Measurements from ENCODE around the gene EXOC3L4.

DNA sequence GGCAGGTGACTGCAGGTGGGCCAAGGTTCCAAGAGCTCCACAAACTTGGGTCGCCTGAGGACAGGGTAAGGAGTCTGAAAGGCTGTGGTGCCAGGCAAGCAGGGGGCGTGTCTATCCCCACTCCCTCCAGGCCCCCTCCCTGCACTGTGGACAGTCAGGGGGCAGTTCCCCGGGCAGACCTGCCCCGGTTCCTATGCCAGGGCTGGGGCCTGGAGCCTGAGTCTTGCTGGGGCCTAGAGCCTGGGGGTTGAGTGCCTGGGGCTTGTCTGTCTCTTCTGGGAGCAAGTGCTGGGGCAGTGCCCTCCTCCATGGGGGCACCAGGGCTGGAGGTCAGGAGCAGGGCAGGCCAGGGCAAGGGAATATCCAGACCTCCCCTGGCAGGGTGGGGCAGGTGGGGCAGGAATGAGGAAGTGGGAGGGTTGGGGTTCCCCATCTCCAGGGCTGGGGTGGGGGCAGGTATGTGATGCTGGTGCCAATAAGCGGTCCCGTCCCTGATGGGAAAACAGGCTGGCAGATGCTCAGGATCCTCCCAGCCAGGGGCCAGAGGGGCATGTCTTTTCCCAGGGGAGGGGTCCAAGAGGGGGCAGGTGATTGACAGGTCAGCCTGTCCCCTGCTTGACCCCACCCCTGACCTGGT, 16.8 kb downstream of the EXOC3L4 start:
- no peak for TF ChIP-seq EP300 (conservative IDR thresholded peaks at IDR 0.05; ENCODE audit: poor library complexity, severe bottlenecking)
- TF ChIP-seq, protein P1, sequence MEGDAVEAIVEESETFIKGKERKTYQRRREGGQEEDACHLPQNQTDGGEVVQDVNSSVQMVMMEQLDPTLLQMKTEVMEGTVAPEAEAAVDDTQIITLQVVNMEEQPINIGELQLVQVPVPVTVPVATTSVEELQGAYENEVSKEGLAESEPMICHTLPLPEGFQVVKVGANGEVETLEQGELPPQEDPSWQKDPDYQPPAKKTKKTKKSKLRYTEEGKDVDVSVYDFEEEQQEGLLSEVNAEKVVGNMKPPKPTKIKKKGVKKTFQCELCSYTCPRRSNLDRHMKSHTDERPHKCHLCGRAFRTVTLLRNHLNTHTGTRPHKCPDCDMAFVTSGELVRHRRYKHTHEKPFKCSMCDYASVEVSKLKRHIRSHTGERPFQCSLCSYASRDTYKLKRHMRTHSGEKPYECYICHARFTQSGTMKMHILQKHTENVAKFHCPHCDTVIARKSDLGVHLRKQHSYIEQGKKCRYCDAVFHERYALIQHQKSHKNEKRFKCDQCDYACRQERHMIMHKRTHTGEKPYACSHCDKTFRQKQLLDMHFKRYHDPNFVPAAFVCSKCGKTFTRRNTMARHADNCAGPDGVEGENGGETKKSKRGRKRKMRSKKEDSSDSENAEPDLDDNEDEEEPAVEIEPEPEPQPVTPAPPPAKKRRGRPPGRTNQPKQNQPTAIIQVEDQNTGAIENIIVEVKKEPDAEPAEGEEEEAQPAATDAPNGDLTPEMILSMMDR (IDR thresholded peaks at IDR 0.05; ENCODE audit: poor library complexity, severe bottlenecking) = no peak

Measured in neural cell (in vitro differentiated cells).